ENCODE data around the gene TSBP1.

The TSBP1 gene, protein sequence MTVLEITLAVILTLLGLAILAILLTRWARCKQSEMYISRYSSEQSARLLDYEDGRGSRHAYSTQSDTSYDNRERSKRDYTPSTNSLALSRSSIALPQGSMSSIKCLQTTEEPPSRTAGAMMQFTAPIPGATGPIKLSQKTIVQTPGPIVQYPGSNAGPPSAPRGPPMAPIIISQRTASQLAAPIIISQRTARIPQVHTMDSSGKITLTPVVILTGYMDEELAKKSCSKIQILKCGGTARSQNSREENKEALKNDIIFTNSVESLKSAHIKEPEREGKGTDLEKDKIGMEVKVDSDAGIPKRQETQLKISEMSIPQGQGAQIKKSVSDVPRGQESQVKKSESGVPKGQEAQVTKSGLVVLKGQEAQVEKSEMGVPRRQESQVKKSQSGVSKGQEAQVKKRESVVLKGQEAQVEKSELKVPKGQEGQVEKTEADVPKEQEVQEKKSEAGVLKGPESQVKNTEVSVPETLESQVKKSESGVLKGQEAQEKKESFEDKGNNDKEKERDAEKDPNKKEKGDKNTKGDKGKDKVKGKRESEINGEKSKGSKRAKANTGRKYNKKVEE
- 0 to 2.2 (median 0) reads per million in 17 experiments for total RNA-seq

DNA sequence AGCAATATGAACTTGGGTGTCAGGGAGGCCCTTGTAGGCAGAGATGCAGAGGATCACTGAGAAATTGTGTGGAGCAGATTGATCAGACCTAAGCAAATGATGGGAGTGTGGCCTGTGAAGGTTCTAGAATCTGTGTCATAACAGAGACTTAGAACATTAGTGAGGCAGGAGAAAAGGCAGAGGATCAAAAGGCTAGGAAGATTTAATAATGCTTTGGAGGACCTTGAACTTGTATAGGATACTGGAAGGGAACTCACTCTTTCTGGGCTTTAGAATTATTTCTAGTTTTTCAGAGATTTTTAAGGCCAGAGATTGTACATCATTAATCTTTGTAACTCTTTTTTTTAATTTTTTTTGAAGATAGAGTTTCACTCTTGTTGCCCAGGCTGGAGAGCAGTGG, at the start of gene TSBP1:
TSBP1 (minus strand) TSS at position 101 of the 400 bp plus-strand sequence. CDS start 197 bp downstream, outside the sequence.
- DNase-seq = no peak

DNA sequence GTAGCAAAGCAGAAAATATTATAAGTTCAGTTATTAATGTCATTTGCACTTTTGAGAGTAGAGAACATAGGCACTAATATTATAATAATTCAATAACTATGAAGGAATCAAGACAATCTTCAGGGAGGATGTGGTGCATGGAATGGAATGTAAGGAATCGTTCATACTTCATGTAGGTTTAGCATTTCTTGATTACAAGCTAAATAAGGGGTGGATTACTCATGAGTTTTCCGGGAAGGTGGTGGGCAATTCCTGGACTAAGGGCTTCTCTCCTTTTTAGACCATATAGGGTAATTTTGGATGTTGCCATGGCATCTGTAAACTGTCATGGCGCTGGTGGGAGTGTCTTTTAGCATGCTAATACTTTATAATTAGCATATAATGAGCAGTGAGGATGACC, 44.3 kb upstream of the TSBP1 start:
- DNase-seq = no peak

DNA sequence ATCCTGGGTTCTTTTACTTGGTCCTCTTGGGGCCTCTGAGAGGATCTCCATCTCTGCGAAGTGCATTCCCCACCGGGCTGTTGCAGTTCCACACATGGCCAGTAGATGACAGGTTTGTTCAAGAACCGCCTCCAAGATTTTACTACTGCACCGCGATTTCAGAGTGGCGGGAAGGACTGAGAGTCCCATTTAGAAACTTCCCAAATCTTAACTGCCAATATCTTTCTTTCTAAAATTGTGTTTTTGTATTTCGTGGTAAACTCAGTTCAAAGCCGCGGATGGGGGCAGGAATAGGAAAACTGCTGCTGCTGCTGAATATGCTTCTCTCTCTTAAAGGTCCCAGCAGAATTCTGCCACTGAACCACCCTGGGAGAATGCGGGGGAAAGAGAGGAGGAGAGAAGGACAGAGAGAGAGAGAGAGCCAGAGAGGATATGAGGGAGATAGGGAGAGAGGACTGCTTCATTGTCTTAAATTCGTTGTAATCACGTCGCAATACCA, 43.9 kb upstream of the TSBP1 start:
- DNase-seq = peak; percentile 81 to 90 (median 88)

DNA sequence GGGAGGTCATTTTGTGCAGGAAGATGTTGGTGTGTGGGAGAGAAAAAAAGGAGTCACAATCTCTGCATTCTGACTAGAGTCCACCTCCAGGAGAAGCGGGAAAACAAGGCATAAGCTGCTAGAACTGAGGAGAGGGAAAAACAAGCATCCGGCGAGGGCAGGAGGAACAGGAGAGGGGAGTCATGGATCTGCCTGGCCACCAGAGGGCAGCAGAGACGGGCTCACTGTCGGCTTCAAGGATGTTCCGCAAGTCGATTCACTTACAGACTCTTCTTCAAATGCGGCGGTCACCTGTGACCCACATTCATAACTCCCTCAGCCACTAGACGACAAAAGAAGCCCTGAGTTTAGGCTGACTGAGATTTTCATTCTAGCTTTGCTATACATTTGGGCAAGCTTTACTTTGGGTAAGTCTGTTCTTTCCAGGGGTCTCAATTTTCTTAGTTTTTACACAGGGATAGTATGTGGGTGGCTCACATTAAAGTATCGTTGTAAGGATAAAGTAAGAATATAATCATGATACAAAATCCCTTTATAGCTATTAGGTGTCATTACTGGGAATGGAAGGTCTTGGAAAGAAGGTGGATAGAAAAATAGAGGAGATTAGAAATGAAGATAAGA, 41.8 kb upstream of the TSBP1 start:
- peak; percentile 83 to 90 (median 84) for DNase-seq

DNA sequence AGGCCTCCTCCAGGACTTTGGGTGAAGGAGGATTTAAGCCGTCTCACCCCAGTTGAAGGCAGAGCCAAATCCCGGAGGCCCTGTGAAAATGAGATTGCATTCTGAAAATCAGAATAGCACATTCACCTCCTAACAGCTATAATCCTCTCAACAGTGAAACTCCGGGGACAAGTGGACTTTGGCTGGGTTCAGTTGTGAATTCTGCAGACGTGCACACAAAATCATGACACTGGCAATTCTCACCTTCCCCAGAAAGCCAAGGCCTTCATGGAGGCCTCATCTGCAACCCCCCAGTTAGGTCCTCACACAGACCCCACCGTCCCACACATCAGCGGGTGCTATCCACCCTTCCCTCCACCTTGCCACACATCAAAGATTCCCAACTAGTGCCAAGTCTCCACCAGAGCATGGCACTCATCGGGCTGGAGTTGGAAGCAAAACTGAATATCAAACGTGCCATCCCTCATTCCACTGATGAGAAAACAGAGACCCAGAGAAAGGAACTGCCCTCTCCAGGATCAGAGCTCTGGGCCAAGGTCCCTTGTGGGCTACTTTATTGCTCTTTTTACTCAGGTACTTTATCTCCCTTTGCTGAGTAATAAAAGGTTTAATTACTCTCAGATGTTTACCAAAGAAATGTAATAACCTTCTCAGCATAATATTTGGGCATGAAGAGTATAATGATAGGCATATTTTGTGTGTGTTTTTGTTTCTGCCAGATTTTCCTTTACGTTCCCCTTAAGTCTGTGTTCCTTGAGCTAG, 40.0 kb upstream of the TSBP1 start:
- DNase-seq = no peak

DNA sequence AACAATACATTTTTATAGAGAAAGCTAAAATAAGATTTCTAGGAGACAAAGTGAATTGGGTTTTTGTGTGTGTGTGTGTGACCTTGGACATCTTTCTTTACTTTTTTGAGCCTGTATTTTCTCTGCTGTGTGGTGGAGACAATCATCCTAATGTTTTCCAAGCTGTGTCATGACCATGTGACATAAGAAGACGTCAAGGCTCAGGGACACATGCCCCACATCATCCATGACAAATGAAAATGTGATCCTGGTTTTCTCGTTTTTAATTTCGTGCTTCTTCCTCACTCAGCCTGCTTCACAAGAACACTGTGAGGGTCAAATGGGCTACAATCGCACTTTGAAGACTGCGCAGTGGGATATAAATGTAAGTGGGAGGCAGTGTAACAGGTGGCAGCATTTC, 39.2 kb upstream of the TSBP1 start:
- DNase-seq = no peak

DNA sequence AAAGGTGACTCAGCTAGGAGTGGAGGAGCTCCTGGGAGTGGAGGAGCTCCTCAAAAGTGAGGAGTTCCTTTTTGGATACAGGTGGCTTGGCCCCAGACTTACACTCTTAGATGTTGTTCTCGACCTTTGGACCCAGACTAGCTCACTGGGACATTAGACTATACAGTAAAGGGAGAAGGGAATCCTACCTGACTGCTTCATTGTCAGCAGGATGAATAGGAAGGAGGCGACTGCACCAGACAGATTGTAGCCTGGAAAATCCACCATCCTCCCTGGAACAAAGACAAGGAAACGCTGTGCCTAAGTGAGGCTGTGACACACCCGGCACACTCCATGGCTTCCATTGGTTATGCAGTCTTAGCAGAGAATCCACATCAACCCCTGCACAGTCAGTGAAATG, 35.2 kb upstream of the TSBP1 start, which contains the start of gene BTNL2:
BTNL2 (minus strand) TSS at position 325 of the 400 bp plus-strand sequence; CDS start at position 267, 58 bp downstream.
- no peak for DNase-seq

DNA sequence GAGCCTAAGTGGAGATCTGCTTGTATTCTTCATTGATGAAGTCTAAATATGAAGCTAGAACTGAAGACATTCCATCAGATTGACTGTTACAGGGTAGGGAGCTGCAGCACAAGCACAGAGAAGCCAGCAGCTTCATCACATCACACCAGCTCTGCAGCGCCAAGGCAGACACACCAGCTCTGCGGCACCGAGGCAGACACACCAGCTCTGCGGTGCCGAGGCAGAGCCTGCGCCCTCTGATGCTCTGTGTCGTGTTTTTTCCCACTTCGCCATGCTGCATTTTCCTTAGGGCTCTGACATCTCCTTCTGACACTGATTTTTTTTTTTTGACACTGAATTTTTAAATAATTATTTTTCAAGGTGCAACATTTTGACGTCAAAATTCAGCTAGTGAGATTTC, 34.5 kb upstream of the TSBP1 start:
- no peak for DNase-seq

DNA sequence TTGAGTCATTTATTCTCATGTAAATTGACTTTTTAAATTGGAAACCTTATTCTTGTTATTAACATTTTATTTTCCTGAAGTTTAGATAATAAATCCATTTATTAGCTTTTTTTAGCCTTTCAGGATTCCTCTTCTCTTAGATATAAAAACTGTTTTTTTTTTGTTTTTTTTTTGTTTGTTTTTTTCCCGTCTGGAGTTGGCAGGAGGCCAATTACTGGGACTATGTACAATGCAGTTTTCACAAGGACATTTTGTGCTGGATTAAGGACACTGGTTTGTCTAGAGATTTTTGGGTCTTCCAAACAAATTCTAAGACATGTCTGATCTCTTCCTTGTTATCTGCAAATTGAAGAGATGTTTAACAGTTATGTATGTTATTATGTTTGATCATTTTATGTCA, 34.0 kb upstream of the TSBP1 start:
- no peak for DNase-seq

DNA sequence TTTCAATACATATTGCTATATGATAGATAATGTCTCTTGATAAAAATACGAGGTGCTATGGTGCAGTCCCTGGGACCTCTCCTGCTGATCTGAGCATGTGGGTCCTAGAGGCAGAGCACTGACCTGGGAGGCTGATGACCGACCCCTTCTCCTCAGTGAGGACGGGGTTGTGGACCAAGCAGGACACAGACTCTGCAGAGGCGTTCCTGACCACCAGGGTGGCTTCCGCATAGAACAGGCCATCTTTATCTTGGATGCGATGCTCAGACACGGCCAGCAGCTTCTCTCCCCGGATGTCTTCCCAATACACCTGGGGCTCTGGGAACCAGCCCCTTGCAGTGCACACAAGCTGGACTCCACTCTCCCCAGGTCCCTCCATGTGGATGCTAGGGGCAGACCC, 31.1 kb upstream of the TSBP1 start:
- DNase-seq = no peak

DNA sequence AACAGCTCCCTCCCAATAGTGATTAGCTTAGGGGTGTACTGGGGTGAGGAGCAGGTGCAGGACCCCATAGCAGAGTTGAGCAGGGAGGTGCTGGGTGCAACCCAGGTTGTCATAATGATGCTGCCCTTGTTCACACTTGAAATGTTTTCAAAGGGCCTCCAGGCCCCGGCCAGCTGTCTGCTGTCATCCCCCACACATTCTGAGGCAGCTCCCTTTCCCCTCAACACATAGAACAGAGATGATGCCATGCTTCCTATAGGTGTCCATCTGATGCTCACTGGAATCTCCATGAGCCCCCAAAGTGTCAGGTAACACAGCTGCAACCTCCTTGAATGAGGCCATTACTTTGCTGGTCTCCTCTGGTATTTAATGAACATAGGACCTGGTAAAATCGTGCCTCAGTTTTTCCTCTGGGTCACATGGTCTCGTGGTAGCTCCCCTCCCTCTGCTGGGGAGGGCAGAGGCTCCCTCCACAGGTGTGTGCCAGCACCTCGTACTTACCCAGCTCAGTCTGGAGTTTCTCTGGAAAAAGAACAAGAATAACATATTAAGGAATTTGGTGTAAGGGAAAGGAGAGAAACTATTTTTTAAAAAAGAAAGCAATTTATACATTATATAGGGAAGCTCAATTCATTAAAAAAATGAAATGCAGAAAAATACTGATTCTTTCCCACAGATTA, 29.7 kb upstream of the TSBP1 start:
- no peak for DNase-seq

DNA sequence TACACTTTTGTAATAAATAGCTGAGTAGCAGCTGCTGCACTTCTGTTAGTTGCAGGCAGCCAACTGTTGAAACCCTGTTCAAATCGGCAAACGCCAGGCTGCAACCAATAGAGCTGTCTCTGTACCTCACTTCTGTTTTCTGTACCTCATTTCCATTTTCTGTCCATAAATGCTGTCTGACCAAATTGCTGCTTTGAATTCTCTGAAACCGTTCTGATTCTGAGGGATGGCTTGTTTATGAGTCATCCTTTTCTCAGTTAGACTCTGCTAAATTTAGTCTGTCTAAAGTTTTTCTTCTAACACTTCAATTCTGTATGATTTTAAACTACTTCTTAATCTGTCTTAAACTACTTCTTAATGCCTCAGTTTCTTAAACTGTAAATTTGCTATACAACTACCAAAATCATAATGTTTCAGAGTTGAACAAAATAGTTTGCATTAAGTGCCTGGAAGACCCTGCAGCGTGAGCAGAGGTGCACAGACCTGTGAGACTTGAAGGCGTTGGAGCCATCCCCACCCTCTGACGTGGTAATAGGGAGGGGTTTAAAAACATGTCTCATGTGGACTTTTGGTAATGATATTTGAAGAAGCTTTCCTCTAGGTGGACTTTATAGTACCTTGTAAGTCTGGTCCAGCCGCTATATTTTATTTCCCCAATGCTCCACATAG, 25.7 kb upstream of the TSBP1 start:
- no peak for DNase-seq

DNA sequence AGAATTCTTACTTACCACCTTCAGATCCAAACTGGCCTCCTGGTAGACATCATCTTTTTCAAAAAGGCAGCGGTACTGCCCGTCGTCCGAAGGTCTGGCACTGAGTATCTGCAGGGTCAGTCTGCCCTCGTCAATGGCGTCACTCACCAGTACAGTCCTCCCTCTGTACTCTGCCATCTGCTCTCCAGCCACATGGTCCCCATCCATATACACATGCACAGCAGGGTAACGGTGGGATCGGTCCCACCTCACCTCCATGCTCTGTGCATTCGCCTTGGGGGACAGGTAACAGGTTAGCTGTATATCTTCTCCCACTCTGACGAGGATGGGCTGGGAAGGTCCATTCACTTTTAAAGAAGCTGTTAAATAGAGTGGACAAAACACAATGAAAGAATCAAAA, 24.3 kb upstream of the TSBP1 start:
- DNase-seq = no peak

DNA sequence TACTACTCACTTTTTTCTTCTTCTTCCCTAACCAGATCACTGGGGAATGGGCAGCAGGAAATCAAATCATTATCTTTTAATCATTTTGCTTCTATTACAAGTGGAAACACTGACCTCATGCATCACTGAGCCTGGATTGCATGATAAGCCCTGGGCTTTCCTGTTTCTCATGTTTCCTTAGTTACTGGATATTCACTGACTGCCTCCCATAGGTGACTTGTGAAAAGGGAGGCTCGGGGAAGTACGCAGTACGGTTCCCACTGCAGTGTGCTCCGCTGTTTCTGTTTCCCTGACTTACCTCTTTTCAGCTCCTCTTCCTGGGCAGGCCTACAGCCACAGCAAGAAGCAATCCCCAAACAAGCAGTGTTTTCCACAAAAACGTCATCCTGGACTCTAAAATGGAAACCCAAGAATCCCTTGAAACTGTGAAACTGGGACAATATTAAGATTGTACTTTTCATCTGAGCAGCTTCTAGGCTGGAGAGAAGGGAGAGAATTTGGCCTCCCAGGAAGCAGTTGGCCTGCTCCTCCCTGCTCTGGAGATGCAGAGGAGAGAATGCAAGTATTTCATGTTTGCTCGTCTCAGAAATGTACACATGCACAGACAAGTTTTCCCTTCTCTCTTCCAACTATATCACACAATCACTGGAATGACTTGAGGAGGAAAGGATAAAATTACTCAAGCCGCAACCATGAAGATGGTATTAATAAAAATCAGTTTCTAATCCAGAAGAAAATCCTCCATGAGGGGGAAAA, 22.1 kb upstream of the TSBP1 start:
- DNase-seq = peak in 2 of 4 experiments; percentile 11 to 16

DNA sequence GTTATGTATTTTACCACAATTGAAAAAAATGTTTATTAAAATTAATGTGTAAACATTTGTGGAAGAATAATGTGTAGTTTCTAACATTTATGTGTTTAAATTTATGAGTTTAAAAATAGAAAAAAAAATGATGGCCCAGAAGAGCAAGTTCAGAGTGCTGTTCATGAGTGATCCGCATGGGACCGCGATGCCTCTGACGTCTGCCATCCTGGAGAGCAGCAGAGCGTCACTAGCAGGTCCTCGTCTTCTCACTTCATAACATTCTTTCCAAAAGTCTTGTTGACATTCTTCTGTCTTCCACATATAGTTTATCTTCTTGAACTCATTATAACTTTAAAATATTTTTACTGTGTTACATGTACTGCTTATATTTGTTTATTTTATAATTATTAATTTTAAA, 19.8 kb upstream of the TSBP1 start:
- no peak for DNase-seq

DNA sequence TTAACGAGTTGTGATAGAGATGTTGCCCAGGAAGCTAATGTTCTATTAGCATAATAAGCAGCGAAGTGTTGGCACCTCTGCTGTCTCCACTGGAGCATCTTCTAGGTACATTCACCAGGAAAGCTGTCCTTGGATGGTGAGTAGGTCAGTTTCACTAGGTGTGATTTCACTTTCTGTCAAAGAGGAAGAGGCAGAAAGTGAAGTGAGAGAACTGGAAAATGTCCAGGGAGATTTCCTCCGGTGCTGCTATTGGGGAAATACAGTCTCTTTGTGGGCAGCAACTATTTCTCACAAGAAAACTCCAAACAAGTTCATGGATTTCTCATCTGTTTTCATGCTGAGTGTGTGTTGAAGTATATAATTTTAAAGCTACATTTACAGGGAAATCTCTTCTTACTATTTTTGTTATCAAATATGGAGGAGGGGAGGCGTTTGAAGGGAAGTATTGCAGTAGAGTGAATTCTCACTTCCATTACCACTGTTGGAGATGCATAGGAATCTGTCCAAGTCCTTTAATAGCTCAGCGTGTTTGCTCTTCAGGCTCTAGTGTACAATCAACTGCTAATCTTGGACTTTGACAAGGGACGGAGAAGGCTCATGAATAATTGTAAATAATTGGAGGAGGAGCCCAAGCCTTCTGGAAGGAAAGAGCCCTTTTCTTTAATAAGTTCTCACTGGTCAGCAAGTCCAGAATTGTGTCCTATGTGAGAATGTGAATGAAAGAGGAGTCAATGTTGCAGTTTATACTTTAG, 16.1 kb upstream of the TSBP1 start:
- DNase-seq = peak in 1 of 4 experiments; percentile 4

DNA sequence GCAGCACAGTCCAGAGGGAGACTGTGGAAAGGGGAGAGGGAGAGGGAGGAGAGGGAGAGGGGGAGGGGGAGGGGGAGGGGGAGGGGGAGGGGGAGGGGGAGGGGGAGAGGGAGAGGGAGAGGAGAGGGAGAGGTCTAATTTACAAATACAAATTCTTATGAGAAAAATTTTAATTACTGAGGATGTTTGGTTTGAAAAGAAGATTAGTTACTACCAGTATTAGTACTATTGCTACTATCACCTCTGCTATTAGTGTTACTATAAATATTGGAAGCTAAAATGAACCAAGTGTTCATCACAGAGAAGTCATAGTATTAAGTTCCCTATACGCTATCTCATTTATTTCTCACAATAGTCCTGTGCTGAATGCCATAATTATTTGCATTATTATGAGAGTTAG, 14.3 kb upstream of the TSBP1 start:
- DNase-seq = no peak

DNA sequence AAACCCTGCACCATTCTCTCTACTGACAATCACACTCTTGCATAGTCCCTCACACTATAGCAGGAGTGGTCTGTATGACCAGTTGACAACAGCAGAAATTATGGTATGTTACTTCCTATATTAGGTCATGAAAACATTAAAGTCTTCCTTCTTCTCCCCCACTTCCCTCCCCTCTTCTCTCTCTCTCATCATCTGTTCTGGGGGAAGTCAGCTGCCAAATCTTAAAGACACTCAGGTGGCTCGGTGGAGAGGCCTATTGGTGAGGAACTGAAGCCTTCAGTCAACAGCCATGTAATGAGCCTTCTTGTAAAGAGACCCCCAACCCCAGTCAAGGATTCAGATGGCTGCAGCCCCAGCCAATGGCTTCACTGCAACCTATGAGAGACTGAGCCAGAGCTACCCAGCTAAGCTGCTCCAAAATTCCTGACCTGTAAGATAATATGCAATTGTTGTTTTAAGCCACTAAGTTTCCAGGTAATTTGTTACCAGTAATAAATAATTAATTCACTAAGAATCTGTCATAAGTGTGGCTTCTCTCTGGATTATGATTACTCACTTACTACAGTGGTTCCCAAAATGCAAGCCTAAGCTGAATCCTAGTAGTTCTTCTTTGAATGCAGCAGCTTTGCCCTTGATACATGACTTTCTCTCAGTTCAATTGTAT, 11.2 kb upstream of the TSBP1 start:
- DNase-seq = peak in 2 of 4 experiments; percentile 29 to 42

DNA sequence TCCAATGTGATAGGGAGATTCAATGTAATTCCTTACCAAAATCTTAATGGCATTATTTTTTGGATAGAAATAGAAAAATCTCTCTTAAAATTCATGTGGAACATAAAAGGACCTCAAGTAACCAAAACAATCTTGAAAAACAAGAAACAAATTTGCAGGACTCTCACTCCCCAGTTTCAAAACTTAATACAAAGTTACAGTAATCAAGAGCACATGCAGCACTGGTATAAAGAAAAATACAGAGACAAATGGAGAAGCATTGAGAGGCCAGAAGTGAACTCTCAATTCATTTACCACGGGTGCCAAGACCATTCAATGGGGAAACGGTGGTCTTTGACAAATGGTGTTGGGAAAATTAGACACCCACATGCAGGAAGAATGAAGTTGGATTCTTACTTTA, 7.8 kb upstream of the TSBP1 start:
- peak in 1 of 4 experiments; percentile 7 for DNase-seq

All from suppressor macrophage (primary cell).